BE2C (cell line): ENCODE data around the gene MYBPHL.
"Not testable (repeated sequence)": the region's sequence is repeated elsewhere in the genome, so short reads cannot be mapped to it uniquely, and the experiment has no call there.

ENCODE experiments used
- DNase-seq: peaks from one replicate; pipeline ENCODE4 v3.0.0-alpha.2; 2020
- H3K27me3 ChIP-seq: fragments of 250-450 bp; sonication (Bioruptor Pico); 2 replicates; pipeline ENCODE4 v1.5.1; 2020; ENCODE audit warnings: mild to moderate bottlenecking
- H3K36me3 ChIP-seq: fragments of 250-450 bp; sonication (Bioruptor Pico); 2 replicates; pipeline ENCODE4 v1.5.1; 2020; ENCODE audit warnings: mild to moderate bottlenecking
- H3K4me1 ChIP-seq: fragments of 250-450 bp; sonication (Bioruptor Pico); 2 replicates; pipeline ENCODE4 v1.5.1; 2020
- H3K4me3 ChIP-seq: 2 replicates; pipeline ENCODE4 v1.5.1; 2011; ENCODE audit warnings: low read depth, low read length
- H3K9me3 ChIP-seq: fragments of 250-450 bp; sonication (Bioruptor Pico); 2 replicates; pipeline ENCODE4 v1.5.1; 2020
- TF ChIP-seq, protein P1 (sequence below): IDR thresholded peaks from 2 replicates; pipeline ENCODE4 v1.5.1; 2012; ENCODE audit warnings: mild to moderate bottlenecking, low read depth, low read length

The MYBPHL gene

DNA sequence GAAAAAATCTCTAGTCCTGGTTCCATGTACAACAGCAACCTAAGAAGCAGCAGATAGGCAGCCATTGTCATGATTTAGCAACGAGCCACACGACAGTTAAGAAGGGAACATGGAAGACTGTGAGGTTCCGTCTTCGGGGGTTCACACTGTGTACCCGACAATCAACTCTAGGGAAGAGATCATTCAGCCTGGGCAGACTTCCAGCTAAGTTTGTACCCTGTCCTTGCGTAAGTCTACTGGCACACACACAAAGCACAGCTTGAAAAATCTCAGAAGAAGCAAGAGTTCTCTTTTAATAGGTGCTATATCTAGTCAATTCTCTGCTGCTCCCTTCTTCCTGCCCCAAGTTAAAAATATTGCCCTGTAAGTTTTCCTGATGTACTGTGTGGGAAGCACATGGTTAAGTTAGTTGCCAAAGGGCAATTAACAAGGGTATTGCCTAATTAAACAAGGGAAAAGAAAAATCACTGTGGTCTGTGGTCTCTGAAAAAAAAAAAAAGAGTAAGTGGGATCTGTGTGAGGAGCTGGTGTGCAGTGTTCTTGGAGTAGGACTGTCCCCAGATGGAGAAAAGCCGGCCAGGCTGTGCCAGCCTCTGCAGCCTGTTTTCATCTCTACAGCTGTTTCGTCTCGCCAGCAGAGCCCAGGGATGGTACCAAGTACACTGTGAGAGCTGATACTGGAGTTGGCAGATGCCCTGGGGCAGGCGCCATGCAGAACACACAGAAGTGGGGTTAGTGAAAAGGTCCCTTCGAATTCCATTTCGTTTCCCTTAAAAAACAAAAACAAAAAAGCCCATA is 6.4 kb upstream of the MYBPHL start:
- TF ChIP-seq, protein P1, sequence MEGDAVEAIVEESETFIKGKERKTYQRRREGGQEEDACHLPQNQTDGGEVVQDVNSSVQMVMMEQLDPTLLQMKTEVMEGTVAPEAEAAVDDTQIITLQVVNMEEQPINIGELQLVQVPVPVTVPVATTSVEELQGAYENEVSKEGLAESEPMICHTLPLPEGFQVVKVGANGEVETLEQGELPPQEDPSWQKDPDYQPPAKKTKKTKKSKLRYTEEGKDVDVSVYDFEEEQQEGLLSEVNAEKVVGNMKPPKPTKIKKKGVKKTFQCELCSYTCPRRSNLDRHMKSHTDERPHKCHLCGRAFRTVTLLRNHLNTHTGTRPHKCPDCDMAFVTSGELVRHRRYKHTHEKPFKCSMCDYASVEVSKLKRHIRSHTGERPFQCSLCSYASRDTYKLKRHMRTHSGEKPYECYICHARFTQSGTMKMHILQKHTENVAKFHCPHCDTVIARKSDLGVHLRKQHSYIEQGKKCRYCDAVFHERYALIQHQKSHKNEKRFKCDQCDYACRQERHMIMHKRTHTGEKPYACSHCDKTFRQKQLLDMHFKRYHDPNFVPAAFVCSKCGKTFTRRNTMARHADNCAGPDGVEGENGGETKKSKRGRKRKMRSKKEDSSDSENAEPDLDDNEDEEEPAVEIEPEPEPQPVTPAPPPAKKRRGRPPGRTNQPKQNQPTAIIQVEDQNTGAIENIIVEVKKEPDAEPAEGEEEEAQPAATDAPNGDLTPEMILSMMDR, result no peak
- H3K36me3 ChIP-seq, result no peaks in the 10 kb centered on the region
- no peaks in the 10 kb centered on the region for H3K27me3 ChIP-seq
- H3K4me1 ChIP-seq, result no peaks in the 10 kb centered on the region
- H3K4me3 ChIP-seq, result no peak overlapping the region
- DNase-seq, result no peak
- H3K9me3 ChIP-seq, result no peaks in the 10 kb centered on the region

DNA sequence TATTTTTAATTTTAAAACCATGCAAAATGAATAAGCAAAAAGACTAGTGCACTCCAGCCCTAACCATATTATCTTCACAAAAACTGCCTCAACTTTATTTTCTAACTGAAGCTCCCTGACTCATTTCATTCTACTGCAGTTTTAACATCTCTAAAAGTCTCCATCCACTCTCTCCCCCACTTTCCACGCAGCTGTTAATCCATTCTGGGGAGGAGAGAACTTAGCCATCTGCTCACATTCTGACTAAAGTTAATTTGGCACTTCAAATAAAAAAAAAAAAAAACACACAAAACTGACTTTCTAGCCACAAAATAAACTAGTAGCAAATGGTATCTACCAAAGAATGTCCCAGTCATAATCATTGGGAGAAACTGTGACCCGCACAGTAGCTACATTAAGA is 5.4 kb upstream of the MYBPHL start:
- Histone ChIP-seq H3K27me3 (no peaks in the 10 kb centered on the region), H3K36me3 (no peaks in the 10 kb centered on the region), H3K4me3 (no peak overlapping the region), H3K4me1 (no peaks in the 10 kb centered on the region), H3K9me3 (no peaks in the 10 kb centered on the region)
- no peak for DNase-seq
- TF ChIP-seq, protein P1, result no peak

DNA sequence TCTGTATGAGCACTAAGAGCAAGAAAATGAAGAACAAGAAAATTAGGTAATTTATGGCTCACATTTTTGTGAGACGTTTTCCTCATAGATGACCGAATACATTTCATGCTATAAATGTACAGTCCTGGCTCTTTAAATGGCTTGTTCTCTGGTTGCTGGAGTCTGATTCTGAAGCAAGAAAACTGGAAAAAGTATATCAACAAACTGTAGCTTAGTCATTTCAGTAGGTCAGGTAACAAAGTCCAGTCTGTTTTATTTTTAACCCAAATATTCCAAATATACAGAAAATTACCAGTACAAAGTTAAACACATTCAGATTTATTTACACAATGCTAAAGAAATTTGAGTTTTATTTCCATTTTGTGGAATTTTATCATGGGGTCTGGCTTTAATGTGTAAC is 2.5 kb upstream of the MYBPHL start:
- H3K27me3 ChIP-seq, result no peaks in the 10 kb centered on the region
- H3K9me3 ChIP-seq, result no peaks in the 10 kb centered on the region
- no peaks in the 10 kb centered on the region for H3K4me1 ChIP-seq
- no peak overlapping the region for H3K4me3 ChIP-seq
- TF ChIP-seq, protein P1, result no peak
- no peak for DNase-seq
- H3K36me3 ChIP-seq, result no peaks in the 10 kb centered on the region

DNA sequence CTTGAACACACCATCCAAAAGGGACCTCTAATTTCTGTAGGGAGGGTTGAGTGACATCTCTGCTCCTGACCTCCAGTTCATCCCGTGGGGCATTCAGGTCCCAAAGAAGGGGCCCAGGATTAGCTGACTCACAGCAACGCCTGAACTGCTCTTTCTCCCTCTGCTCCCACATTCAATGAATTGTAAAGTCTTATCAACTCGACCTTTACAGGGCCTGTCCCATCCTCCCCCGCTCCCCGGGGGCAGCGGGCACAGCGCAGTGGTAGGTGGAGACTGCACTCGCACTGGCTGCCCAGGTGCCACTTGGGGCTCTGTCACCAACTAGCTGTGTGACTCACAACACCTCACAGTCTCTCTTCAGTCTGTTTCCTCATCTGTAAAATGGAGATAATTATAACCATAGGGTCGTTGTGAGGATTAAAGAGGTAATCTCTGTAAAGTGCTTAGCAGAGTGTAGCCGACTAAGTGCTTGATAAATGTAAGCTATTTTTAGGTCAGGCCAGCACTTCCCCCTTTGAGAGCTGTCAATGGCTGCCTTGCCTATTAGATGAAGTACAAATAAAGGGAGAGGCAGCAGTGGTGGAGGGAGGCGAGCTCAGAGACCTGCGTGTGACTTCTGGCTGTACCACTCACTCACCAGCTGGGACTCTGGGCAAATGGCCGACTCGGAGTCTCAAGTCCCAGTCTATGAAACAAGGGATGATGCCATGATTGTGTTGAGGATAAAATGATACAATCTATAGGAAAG is 637 bp upstream of the MYBPHL start:
- TF ChIP-seq, protein P1, result no peak
- no peaks in the 10 kb centered on the region for H3K36me3 ChIP-seq
- H3K4me3 ChIP-seq, result no peak overlapping the region
- H3K9me3 ChIP-seq, result no peaks in the 10 kb centered on the region
- H3K4me1 ChIP-seq, result no peaks in the 10 kb centered on the region
- DNase-seq, result no peak
- no peaks in the 10 kb centered on the region for H3K27me3 ChIP-seq

DNA sequence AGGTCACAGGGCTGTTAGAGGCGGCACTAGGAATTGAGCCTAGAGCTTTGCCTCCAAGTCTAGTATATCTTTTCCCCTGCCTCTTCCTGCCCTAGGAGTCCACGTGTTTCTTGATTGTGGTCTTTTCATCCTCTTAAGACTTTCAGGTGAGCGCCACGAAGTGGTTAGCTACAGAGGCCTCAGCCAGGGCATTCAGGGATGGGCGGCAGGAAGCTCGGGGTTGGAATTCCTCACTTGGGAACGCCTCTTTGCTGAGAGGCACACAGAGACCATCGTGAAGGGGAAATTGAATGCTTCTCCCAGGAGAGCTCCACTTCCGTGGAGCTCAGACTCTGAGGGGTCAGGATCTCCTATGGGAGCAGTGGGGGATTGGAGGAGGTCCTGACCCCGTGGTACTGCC is 820 bp downstream of the MYBPHL start:
- not testable (repeated sequence) for H3K4me3 ChIP-seq, DNase-seq, H3K9me3 ChIP-seq, H3K36me3 ChIP-seq, H3K4me1 ChIP-seq, H3K27me3 ChIP-seq

DNA sequence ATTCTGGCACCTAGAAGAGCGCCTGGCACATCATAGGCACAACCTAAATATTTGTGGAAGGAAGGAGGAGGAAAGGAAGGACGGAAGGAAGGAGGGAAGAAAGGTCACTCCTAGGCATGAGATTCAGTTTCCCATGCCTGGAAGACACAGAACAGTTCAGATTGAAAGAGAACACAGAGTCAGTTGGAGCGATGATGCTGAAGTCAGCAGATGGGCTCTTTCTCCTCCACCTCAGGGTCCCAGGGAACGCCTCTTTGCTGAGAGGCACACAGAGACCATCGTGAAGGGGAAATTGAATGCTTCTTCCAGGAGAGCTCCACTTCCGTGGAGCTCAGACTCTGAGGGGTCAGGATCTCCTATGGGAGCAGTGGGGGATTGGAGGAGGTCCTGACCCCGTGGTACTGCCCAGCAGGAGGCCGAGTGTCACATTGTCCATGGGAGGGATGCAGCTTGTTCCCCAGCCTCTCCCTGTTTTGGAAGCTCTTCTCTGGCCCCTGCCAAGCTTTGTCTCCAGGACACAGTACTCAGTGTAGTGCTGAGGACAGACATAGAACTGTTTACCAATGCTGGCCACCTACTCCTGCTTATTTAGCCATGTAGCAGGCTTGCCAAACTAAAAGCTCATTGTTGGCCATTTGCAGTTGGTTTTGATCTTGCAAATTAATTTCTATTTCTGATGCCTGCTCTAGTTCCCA is 2.4 kb downstream of the MYBPHL start:
- TF ChIP-seq, protein P1, result no peak
- peaks cover 2% of the 10 kb centered on the region for H3K4me1 ChIP-seq
- no peak for DNase-seq
- H3K36me3 ChIP-seq, result no peaks in the 10 kb centered on the region
- H3K4me3 ChIP-seq, result no peak overlapping the region
- H3K27me3 ChIP-seq, result no peaks in the 10 kb centered on the region
- no peaks in the 10 kb centered on the region for H3K9me3 ChIP-seq
